Tongue (tissue), 2 donors: ENCODE data around the gene SCAPER. TPM values are rescaled to one million over a fixed set of nuclear protein-coding genes. Genes with fewer than 3 reads are reported as not detected.
"Not testable (repeated sequence)": the region's sequence is repeated elsewhere in the genome, so short reads cannot be mapped to it uniquely, and the experiment has no call there.

Experiments used
- DNase-seq: peaks from one replicate; pipeline ENCODE4 v3.0.0-alpha.2; 2015
- total RNA-seq: library from RNA; depleted of rRNA; stranded (reverse); fragments of >200 nt; gene quantifications from one replicate; pipeline ENCODE4 v1.2.3, GENCODE V29; 2014

The SCAPER gene
- total RNA-seq, 1 donor from 2014 or later, result 40.3 TPM

DNA sequence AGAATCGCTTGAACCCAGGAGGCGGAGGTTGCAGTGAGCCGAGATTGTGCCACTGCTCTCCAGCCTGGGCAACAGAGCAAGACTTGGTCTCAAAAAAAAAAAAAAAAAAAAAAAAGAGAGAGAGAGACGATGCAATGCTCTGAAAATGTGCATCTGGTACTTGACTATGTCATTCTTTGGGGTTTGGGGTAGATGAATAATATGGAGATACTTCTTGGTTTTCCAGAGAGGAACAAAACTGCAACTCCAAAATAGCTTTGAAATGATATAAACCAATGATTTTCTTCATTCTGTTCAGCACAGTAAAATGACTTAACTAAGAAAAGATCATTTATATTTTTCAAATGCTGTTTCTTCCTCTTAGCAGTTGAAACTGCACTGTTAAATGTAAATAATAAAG is 409.7 kb downstream of the SCAPER start:
- DNase-seq, result no peak

DNA sequence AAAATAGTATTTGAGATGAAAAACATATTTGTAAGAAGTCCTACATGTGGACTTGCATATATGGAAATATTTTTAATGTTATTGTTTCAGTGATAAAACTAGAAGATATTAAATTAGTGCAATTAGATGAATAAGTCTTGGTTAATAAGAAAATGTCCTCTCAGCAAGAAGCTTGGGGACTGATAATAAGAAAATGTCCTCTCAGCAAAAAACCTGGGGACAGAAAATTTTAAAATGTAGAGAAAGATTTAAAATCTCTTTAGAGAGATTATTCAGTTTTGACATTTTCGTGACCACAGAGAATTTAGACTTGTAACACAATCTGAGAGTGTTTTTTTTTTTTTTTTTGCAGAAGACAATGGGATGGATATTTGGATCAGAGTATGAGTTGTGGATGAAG is 412.6 kb downstream of the SCAPER start:
- no peak for DNase-seq

DNA sequence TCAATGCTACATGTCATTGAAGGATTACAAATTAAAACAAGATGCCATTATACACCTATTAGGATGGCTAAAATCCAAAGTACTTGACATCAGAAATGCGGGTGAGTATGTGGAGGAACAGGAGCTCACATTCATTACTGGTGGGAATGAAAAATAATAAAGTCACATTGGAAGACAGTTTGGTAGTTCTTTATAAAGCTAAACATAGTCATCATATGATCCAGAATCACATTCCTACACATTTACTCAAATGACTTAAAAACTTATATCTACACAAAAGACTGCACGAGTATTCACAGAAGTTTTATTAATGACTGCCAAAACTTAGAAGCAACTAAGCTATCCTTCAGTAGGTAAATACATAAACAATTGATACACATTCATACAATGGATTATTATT is 421.4 kb downstream of the SCAPER start:
- no peak for DNase-seq

DNA sequence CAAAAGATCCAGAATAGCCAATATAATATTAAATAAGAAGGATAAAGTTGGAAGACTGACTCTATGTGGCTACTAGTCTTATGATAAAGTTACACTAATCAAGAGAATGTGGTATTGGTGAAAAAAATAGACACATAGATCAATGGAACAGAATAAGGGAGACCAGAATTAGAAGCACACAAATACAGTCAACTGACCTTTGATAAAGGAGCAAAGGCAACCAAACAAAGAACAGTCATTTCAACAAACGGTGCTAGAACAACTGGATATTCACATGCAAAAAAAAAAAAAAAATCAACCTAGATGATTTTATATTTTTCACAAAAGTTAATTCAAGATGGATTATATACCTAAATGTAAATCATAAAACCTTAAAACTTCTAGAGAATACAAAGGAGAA is 422.1 kb downstream of the SCAPER start:
- DNase-seq, result no peak

DNA sequence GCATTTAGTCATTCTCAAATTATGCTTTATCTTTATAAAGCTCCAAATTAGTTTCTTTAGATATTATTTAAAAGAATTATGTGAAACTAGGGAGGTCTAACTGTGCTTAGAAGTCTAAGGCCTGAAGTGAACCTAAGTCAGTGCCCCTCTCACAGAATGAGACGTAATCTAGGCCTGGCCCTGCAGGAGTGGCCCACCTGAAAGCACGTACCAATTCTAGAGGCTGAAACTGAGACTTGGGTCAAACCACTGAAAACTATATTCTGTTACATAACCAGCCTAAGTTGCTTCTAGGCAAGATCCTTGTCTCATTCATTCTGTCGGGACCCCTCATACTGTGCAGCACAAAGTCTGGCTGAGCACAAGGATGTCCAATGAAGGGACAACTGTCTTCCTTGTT is 424.9 kb downstream of the SCAPER start:
- DNase-seq, result no peak

DNA sequence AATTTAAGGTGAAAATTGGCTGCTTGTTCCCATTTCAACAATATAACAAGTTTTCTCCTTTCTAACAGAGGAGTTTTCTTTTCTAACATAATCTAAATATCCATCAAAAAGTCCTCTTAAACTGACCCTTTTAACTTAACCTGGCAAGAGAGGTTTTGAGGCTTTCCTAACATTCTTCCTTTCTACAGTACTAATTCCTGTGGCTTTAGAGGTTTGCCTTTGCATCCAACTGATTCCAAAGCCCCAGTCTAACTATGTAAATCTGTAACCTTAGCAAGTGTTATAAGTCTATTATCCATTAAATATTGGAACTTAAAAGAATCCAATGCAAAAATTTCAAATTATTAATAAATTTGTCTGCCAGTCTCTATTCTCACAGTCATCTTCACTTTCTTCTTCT is 434.4 kb downstream of the SCAPER start:
- DNase-seq, result peak; percentile 3

DNA sequence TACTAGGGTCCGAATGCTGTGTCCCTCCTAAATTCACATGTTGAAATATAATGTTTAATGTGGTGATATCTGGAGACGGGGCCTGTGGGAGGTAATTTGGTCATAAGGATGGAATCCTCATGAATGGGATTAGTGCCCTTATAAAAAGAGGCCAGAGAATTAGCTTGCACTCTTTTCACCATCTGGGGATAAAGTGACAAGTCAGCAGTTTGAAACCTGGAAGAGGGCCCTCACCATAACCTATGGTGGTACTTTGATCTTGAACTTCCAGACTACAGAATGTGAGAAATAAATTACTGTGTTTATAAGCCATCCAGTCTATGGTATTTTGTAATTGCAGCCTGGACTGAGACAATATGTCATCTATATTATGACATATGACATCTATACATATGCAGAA is 436.4 kb downstream of the SCAPER start:
- DNase-seq, result no peak

DNA sequence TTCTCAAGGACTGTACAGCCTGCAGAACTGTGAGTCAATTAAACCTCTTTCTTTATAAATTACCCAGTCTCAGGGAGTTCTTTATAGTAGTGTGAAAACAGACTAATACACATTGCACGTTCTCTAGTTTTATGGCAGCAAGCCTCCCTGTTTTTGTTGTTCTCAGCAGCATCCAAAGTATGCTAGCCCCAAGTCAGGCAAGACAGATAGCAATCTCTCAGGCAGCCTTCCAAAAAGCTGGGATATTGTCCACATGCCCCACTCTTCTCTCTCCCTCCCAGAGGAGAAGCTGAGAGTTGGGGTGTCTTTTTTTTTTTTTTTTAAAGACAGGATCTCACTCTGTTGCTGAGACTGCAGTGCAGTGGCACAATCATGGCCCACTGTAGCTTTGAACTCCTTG is 438.0 kb downstream of the SCAPER start:
- DNase-seq, result no peak

DNA sequence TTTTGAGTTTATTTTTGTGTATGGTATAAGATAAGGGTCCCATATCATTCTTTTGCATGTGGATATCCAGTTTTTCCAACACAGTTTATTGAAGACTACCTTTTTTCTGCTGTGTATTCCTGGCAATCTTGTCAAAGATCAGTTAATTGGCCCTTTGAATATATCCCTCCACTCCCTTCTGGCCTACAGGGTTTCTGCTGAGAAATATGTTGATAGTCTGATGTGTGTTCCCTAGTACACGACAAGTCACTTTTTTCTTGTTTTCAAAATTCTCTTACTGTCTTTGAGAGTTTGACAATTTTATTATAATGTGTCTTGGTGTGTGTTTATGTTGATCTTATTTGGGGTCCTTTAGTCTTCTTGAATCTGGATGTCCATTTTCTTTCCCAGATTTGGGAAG is 439.4 kb downstream of the SCAPER start:
- DNase-seq, result no peak

DNA sequence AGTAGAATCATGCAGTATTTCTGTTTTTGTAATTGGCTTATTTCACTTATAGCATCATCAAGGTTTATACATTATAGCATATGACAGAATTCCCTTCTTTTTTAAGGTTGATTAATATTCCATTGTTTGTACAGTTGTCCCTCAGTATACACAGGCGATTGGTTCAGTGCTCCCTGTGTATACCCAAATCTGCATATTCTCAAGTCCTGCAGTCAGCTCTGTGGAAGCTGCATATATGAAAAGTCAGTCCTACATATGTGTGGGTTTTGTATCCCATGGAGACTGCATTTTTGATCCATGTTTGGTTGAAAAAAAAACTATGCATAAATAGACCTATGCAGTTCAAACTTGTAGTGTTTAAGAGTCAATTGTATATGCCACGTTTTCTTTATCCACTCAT is 440.9 kb downstream of the SCAPER start:
- no peak for DNase-seq

DNA sequence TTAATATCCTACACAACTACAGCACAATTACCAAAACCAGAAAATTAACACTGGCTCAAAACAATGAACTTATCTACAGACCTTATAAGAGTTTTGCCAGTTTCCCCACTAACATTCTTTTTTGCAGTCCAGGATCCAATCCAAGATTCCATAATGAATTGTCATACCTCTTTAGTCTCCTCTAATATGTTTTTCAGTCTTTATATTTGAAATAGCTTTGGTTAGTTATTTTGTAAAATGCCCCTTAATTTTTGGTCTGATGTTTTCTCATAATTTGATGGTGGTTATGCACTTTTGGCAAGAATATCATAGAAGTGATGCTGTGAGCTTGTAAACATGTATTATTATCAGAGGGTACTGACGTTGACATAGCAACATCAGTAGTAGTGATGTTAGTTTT is 444.3 kb downstream of the SCAPER start:
- no peak for DNase-seq

DNA sequence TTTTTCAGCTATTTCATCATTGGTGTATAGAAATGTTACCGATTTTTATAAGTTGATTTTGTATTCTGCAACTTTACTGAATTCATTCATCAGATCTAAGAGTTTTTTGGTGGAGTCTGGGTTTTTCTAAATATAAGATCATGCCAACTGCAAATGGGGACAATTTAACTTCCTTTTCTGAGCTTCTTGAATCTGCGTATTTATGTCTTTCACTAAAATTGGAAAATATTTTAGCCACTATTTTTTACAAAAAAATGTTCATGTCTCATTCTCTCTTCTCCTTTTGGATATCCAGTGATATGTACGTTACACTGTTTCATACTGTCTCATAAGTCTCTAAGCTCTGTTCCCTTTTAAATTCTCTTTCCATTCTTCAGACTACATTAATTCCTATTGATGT is 444.8 kb downstream of the SCAPER start:
- no peak for DNase-seq

DNA sequence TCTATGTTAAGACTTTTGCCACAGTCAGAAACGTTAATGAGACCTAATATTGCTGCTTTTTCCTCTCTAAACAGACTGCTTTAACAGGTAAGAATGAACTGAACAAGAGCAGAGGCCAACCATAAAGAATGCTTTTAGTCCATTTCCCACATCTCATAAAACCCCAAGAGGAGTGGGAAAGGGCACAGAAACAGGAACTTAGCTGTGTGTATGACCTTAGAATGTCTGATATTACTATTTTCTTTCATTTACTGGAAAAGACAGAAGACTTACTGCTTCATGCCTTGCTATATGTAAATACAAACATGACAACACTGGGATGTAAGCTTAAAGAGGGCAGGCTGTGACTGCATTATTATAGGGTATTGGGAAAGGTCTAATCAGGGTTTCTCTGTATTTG is 453.6 kb downstream of the SCAPER start:
- no peak for DNase-seq

DNA sequence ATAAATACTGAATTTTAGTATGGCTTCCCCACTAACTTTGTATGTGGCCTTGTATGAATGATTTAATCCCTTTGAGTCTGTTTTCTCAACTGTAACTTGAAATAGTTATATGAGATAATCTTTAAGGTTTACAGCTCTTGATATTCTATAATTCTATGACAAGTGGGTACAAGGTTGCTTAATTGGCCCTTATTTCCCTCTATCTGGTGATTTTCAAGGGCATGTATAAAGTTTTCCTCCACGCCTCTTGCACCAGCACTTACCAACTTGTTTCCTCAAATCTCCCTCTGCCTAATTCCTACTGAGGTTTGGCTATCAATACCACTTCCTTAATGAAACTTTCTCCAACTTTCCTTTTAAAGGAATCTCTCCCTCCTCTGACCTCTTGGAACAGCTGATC is 455.7 kb downstream of the SCAPER start:
- no peak for DNase-seq

DNA sequence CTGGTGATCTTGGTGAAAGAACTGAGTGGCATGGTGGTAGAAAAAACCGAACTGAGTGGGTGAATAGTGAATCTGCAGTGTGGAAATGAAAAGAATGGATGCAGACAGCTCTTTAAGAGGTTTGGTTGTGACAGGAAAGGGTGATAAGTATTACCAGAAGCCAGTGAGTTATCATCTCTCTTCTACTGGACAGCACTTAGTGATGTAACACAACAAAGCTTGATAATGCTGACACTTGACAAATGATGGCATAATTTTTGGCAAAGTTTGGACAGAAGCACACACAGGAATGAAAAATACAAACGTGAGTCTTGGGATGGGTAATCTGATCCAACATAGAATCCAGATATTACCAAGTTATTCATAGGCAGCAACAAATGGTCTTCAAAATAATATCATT is 456.4 kb downstream of the SCAPER start:
- no peak for DNase-seq

DNA sequence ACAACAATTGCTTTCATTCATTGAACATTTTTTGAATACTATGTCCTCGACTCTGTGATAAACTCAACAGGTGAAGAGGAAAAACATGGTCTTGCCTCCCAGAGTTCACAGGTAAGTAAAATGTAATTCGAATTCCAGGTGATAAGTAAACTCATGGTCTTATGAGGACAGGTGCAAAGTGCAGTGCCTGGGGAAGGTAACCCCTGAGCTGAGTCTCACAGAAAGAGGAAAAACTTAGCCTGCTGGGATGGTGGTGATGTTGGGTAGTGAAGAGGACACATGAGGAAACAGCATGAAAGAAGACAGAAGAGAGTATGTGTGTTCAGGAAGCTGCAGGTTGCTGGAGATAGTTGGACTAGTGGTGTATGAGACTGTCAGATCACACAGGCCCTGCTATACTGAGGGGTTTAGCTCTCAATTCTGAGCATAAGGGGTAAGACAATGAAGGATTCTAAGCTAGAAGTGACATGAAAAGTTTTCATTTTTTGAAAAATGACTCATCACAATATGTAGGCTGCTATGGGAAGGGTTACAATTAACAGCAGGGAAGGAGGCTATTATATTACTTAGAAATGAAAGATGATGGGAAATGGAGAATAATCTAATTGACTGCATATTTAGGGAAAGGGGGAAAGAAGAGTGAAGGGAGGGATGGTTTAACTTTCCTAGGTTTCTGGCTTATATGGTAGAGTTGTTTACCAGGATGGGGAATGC is 457.3 kb downstream of the SCAPER start:
- DNase-seq, result no peak

DNA sequence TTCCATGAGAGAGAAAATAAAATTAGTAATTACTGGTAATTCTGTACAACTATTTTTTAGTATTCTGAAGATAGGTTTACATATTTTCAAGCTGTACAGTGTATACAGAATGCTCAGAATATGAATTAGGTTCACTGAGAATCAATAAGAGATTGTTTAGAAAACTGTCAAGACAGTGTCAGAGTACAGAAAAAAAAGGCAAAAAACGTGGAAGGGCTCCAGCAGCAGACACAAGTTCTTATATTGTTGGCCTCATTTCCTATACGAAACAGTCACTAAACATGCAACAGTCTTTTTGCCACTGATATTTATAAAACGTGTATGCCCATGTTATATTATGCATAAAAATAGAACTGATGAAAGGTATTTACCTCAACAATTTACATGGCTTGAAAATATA is 464.7 kb downstream of the SCAPER start:
- DNase-seq, result peak; percentile 12

DNA sequence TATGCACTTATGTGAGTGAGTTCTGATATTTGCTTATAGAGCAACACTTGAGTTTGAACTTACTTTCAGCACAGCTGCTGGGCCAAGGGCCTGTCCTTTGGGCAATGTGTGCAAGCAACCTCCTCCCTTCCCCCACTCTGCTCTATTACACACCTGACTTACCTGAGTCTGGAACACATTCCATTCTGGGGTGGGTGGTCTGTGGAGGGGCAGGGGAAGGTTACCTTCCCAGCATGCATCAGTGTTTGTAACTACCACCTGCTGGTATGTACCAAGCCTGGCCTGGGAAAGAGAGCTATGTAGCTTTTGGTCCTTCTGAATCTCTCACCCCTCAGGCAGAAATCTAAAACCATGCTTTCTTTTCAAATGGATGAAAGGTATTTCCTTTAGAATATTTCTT is 465.6 kb downstream of the SCAPER start:
- DNase-seq, result no peak

DNA sequence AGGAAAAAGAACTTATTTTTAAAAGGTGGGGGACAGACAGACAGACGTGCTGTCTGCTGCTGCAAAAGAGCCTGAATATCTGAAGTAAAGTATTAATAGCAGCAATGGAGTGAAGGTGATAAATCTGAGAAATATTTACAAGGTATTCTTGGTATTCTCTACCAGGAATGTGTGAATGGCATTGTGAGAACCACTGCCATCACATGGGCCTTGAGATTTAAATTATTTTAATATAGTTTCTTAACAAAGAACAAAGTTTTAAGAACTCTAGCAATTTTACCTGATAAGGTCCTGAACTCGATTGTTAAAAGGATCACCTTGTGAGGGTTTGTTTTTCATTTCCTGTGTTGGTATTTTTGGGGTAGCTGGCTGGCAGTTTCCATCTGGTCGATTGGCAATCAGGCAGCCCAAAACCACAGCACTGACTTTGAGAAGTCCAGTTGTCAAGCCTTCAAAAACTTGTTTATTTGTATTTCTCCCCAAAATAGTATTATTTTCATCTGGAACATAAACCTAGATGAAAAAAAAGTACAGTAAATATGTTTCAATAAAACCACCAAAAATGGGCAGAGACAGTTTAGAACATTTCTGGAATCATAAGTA is 471.2 kb downstream of the SCAPER start:
- no peak for DNase-seq

DNA sequence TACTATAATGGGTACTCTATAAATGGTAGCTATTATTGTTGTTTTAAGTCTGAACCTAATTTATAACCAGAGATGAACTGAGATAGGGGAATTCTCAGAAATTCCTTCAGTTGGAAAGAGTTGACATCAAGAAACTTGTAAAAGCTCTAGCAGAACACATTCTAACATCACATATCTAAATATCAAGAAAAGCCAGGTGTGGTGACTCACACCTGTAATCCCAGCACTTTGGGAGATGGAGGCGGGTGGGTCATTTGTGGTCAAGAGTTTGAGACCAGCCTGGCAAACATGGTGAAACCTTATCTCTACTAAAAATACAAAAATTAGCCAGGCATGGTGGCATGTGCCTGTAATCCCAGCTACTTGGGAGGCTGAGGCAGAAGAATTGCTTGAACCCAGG is 472.1 kb downstream of the SCAPER start:
- DNase-seq, result not testable (repeated sequence)

DNA sequence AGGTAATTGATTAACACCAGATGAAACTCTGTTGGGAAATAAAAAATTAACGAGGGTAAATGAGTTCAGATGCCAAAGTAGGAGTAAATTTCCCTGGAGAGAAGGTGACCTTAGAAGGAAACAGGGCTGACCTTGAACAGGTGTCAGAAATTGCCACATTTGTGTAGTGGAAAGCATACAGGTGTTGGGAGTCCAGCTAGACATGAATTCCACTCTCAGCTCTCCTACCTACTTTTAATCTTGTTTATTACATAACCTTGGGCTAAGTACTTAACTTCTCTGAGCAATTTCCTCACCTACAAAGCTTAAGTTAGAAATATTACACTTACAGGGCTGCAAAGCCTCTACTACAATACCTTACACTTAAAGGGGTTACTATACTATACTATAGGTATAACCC is 472.5 kb downstream of the SCAPER start:
- no peak for DNase-seq

DNA sequence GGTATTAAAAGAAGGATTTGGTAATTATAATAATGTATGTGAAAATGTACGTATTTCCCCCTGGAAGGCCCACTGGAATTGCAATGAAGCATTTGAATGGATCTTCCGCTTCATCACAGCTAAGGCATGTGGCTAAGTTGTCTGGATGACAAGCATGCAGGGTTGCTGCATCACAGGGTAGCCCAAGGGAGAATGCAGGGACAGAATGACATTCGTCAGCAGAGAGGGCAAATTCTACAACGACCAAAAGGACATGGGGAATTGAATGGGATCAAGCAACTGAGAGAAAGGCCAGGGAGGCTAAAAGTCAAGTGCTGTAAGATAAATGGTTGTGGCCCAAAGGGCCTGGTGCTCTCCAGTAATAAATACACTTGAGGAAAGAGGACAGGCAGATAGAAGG is 473.2 kb downstream of the SCAPER start:
- DNase-seq, result no peak

DNA sequence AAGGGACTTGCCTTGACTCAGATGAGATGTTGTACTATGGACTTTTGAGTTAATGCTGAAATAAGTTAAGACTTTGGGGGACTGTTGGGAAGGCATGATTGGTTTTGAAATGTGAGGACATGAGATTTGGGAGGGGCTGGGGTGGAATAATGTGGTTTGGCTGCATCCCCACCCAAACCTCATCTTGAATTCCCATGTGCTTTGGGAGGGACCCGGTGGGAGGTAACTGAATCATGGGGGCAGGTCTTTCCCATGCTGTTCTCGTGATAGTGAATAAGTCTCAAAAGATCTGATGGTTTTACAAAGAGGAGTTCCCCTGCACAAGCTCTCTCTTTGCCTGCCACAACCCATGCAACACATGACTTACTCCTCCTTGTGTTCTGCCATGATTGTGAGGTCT is 474.4 kb downstream of the SCAPER start:
- DNase-seq, result not testable (repeated sequence)

DNA sequence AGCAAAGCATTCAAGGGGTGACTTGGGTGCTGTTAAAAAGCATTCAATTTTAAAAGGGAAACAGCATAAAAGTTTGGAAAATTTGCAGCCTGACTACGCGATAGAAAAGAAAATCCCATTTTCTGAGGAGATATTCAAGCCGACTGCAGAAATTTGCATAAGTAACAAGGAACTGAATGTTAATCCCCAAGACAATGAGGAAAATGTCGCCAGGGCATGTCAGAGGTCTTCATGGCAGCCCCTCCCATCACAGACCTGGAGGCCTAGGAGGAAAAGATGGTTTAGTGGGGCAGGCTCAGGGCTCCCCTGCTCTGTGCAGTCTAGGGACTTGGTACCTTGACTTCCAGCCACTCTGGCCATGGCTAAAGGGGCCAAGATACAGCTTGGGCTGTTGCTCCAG is 475.5 kb downstream of the SCAPER start:
- no peak for DNase-seq

DNA sequence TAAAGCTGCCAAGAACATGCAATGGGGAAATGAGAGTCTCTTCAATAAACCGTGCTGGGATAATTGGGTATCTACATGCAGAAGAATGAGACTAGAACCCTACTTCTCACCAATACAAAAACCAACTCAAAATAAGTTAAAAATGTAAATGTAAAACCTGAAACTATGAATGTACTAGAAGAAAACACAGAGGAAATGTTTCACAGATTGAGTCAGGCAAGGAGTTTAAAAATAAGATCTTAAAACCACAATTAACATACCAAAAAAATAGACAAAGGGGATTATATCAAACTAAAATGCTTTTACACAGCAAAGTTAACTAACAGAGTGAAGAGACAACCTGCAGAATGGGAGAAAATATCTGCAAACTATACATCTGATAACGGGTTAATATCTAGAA is 478.2 kb downstream of the SCAPER start:
- no peak for DNase-seq
